Middle frontal gyrus (tissue), 1 donor: Measurements from ENCODE around the gene RTN4.
"Not testable (repeated sequence)": the region's sequence is repeated elsewhere in the genome, so short reads cannot be mapped to it uniquely, and the experiment has no call there.

Source experiments
- DNase-seq: peaks from one replicate; pipeline ENCODE4 v3.0.0-alpha.2; 2015; ENCODE audit warnings: low spot score; ENCODE audit errors: extremely low spot score

Gene RTN4

GRCh38 chr2:55076019-55076418 lies 25.8 kb upstream of the RTN4 start:
- not testable (repeated sequence) for DNase-seq

GRCh38 chr2:55073000-55073983 lies 23.0 kb upstream of the RTN4 start:
- no peak for DNase-seq

- DNase-seq = no peak
These were observed 13.6 kb upstream of the RTN4 start for GRCh38 chr2:55063713-55064323.

GRCh38 chr2:55063226-55063625 lies 13.0 kb upstream of the RTN4 start:
- no peak for DNase-seq

- DNase-seq = no peak
These were observed 12.5 kb upstream of the RTN4 start for GRCh38 chr2:55062754-55063153.

GRCh38 chr2:55061523-55062344 lies 11.5 kb upstream of the RTN4 start:
- DNase-seq = no peak

- no peak for DNase-seq
These were observed 9.5 kb upstream of the RTN4 start for GRCh38 chr2:55059793-55060192.

- no peak for DNase-seq
These were observed 7.2 kb upstream of the RTN4 start for GRCh38 chr2:55057474-55057873.

GRCh38 chr2:55056024-55056521 lies 5.8 kb upstream of the RTN4 start:
- no peak for DNase-seq

GRCh38 chr2:55054106-55054875 lies 4.0 kb upstream of the RTN4 start:
- no peak for DNase-seq

- not testable (repeated sequence) for DNase-seq
These were observed 3.0 kb upstream of the RTN4 start for GRCh38 chr2:55053225-55053624.

GRCh38 chr2:55052129-55053061 lies 2.1 kb upstream of the RTN4 start:
- DNase-seq = no peak

GRCh38 chr2:55051026-55051866 lies 995 bp upstream of the RTN4 start:
- no peak for DNase-seq

- no peak for DNase-seq
These were observed 491 bp downstream of the RTN4 start for GRCh38 chr2:55049821-55050099.

- DNase-seq = peak; percentile 74
These were observed 1.0 kb downstream of the RTN4 start for GRCh38 chr2:55049043-55049820.

- DNase-seq = no peak
These were observed 1.7 kb downstream of the RTN4 start for GRCh38 chr2:55048508-55049042.

- DNase-seq = no peak
These were observed 2.5 kb downstream of the RTN4 start for GRCh38 chr2:55047677-55048299.

- no peak for DNase-seq
These were observed 4.5 kb downstream of the RTN4 start for GRCh38 chr2:55045780-55046179.
